HCT116 (cell line): ENCODE data around the gene NDUFS6.

ENCODE experiments used
- ATF3 ChIP-seq: IDR thresholded peaks from 2 replicates; pipeline ENCODE4 v1.6.1; 2012
- EGR1 ChIP-seq: IDR thresholded peaks from 2 replicates; pipeline ENCODE4 v1.6.1; 2012; ENCODE audit warnings: low read depth
- EZH2 ChIP-seq: fragments of 200-600 bp; sonication (generic); IDR thresholded peaks from 2 replicates; pipeline ENCODE4 v1.6.1; 2017; ENCODE audit warnings: antibody characterized with exemption, mixed run types
- POLR2A ChIP-seq: IDR thresholded peaks from 2 replicates; pipeline ENCODE4 v1.7.0; 2011; ENCODE audit warnings: borderline replicate concordance; ENCODE audit not compliant: insufficient read depth, insufficient read length; ENCODE audit errors: extremely low read depth
- POLR2AphosphoS5 ChIP-seq: IDR thresholded peaks from 2 replicates; pipeline ENCODE4 v1.6.1; 2011; ENCODE audit warnings: mild to moderate bottlenecking, low read depth, low read length, moderate library complexity
- REST ChIP-seq: IDR thresholded peaks from 2 replicates; pipeline ENCODE4 v1.6.1; 2012; ENCODE audit warnings: low read depth
- SIN3A ChIP-seq: IDR thresholded peaks from 2 replicates; pipeline ENCODE4 v1.6.1; 2012; ENCODE audit warnings: low read depth
- TCF7L2 ChIP-seq: IDR thresholded peaks from 2 replicates; pipeline ENCODE4 v1.7.0; 2011; ENCODE audit warnings: borderline replicate concordance, inconsistent platforms; ENCODE audit not compliant: insufficient read depth, insufficient read length; ENCODE audit errors: extremely low read depth
- TF ChIP-seq, protein P1 (sequence below), 3 experiments: fragments of 200-600 bp in 1 of 3; sonication (generic) in 1 of 3; IDR thresholded peaks in 2 of 3; conservative IDR thresholded peaks in 1 of 3; 2 replicates each; pipeline ENCODE4 v1.5.1; 2012 to 2017; ENCODE audit warnings: low read depth in 2 of 3, low read length in 2 of 3, antibody characterized with exemption in 1 of 3, borderline replicate concordance in 1 of 3, control low read depth in 1 of 3, mild to moderate bottlenecking in 1 of 3, mixed read lengths in 1 of 3, mixed run types in 1 of 3, moderate library complexity in 1 of 3; ENCODE audit not compliant: insufficient read depth in 1 of 3
- TF ChIP-seq, protein P2 (sequence below): IDR thresholded peaks from 2 replicates; pipeline ENCODE4 v1.6.1; 2012

- TF ChIP-seq, protein P1, sequence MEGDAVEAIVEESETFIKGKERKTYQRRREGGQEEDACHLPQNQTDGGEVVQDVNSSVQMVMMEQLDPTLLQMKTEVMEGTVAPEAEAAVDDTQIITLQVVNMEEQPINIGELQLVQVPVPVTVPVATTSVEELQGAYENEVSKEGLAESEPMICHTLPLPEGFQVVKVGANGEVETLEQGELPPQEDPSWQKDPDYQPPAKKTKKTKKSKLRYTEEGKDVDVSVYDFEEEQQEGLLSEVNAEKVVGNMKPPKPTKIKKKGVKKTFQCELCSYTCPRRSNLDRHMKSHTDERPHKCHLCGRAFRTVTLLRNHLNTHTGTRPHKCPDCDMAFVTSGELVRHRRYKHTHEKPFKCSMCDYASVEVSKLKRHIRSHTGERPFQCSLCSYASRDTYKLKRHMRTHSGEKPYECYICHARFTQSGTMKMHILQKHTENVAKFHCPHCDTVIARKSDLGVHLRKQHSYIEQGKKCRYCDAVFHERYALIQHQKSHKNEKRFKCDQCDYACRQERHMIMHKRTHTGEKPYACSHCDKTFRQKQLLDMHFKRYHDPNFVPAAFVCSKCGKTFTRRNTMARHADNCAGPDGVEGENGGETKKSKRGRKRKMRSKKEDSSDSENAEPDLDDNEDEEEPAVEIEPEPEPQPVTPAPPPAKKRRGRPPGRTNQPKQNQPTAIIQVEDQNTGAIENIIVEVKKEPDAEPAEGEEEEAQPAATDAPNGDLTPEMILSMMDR (IDR thresholded peaks at IDR 0.05 in 2 of 3, conservative IDR thresholded peaks at IDR 0.05 in 1 of 3; ENCODE audit: borderline replicate concordance in 1 of 3, insufficient read depth in 1 of 3, low read depth in 2 of 3, low read length in 2 of 3) = no peak
- no peak for TF ChIP-seq ATF3
- TF ChIP-seq REST = no peak
- no peak for TF ChIP-seq SIN3A
- TF ChIP-seq POLR2AphosphoS5 = no peak
- no peak for TF ChIP-seq TCF7L2
- TF ChIP-seq, protein P2, sequence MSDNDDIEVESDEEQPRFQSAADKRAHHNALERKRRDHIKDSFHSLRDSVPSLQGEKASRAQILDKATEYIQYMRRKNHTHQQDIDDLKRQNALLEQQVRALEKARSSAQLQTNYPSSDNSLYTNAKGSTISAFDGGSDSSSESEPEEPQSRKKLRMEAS = no peak
- TF ChIP-seq POLR2A = no peak
- no peak for TF ChIP-seq EZH2
- no peak for TF ChIP-seq EGR1
These were observed 45.4 kb downstream of the NDUFS6 start for GRCh38 chr5:1846583-1846982.
